ACC112 (cell line): Measurements from ENCODE around the gene GPR137.

Source experiments
- H2AFZ ChIP-seq: fragments of 200-600 bp; sonication (generic); one replicate; pipeline ENCODE4 v1.6.0; 2017; ENCODE audit warnings: antibody characterized with exemption, low read length; ENCODE audit not compliant: unreplicated experiment
- H3K27ac ChIP-seq: fragments of 200-600 bp; sonication (generic); 2 replicates; pipeline ENCODE4 v1.5.1; 2014; ENCODE audit warnings: low read depth, mild to moderate bottlenecking, antibody characterized with exemption, low read length, moderate library complexity
- H3K27me3 ChIP-seq: fragments of 200-600 bp; sonication (generic); 2 replicates; pipeline ENCODE4 v1.6.1; 2014; ENCODE audit warnings: mild to moderate bottlenecking, antibody characterized with exemption, low read length, moderate library complexity, mixed read lengths; ENCODE audit not compliant: insufficient read depth
- H3K36me3 ChIP-seq: fragments of 200-600 bp; sonication (generic); 2 replicates; pipeline ENCODE4 v1.6.1; 2016; ENCODE audit warnings: mild to moderate bottlenecking, antibody characterized with exemption, low read length, moderate library complexity, mixed read lengths; ENCODE audit not compliant: insufficient read depth
- H3K4me1 ChIP-seq: fragments of 200-600 bp; sonication (generic); one replicate; pipeline ENCODE4 v1.6.1; 2016; ENCODE audit warnings: low read length, mixed read lengths; ENCODE audit not compliant: insufficient read depth, unreplicated experiment, control insufficient read depth
- H3K4me3 ChIP-seq: fragments of 200-600 bp; sonication (generic); 2 replicates; pipeline ENCODE4 v1.5.1; 2014; ENCODE audit warnings: mild to moderate bottlenecking, low read depth, low read length
- H3K79me2 ChIP-seq: fragments of 200-600 bp; sonication (generic); one replicate; pipeline ENCODE4 v1.6.0; 2016; ENCODE audit warnings: low read length; ENCODE audit not compliant: control insufficient read depth, unreplicated experiment, insufficient read depth

Gene GPR137

DNA sequence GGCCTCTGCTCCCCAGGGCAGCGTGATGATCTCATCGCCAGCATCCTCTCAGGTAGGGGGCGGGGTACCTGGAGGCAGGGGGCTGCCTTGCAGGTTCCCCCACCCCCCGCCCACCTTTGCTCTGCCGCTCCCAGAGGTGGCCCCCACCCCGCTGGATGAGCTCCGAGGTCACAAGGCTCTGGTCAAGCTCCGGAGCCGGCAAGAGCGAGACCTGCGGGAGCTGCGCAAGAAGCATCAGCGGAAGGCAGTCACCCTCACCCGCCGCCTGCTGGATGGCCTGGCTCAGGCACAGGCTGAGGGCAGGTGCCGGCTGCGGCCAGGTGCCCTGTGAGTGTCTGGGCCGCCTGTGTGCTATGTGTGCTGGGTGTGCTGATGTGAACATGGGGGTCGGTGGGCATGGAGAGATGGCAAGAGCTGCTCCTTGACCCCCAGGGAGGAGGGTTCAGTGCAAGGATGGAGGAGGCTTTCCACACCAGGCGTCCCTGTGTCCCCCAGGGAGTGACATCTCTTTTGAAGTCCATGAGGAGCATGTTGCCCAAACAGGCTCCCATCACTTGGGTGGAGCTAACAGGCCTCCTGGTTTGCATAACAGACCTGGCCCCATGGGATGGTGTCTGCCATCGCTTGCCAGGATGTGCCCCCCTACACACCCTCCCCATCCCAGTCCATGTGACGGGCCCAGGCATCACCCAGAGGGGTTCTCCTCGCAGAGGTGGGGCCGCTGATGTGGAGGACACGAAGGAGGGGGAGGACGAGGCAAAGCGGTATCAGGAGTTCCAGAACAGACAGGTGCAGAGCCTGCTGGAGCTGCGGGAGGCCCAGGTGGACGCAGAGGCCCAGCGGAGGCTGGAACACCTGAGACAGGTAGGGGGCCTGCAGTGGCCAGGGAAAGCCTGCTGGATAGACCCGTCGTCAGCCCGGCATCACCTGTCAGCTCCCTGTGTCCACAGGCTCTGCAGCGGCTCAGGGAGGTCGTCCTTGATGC is 20.2 kb upstream of the GPR137 start:
- no peak overlapping the region for H2AFZ ChIP-seq
- no peaks in the 10 kb centered on the region for H3K79me2 ChIP-seq
- H3K4me3 ChIP-seq = no peak overlapping the region
- H3K36me3 ChIP-seq = peaks cover 8% of the 10 kb centered on the region; the same call in 1 of the 2 replicates
- no peak overlapping the region for H3K27ac ChIP-seq
- H3K27me3 ChIP-seq = no peaks in the 10 kb centered on the region
- peaks cover 29% of the 10 kb centered on the region for H3K4me1 ChIP-seq

DNA sequence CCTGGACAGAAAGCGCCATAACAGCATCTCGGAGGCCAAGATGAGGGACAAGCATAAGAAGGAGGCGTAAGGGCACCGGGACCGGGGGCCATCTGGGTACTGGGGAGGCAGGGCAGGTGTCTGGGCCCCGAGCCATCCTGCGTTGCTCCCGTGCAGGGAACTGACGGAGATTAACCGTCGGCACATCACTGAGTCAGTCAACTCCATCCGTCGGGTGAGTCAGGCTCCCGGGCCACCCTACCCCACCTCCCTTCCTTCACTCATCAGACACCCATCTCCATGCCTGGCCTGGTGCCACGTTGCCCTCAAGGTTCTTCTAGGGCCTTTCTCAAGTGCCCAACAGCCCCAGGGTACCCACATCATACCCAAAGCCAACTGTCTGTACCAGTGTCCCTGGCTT is 19.3 kb upstream of the GPR137 start:
- Histone ChIP-seq H3K36me3 (peaks cover 8% of the 10 kb centered on the region; the same call in 1 of the 2 replicates), H3K4me3 (no peak overlapping the region), H3K27me3 (no peaks in the 10 kb centered on the region), H2AFZ (no peak overlapping the region), H3K4me1 (peaks cover 29% of the 10 kb centered on the region), H3K79me2 (no peaks in the 10 kb centered on the region), H3K27ac (no peak overlapping the region)

DNA sequence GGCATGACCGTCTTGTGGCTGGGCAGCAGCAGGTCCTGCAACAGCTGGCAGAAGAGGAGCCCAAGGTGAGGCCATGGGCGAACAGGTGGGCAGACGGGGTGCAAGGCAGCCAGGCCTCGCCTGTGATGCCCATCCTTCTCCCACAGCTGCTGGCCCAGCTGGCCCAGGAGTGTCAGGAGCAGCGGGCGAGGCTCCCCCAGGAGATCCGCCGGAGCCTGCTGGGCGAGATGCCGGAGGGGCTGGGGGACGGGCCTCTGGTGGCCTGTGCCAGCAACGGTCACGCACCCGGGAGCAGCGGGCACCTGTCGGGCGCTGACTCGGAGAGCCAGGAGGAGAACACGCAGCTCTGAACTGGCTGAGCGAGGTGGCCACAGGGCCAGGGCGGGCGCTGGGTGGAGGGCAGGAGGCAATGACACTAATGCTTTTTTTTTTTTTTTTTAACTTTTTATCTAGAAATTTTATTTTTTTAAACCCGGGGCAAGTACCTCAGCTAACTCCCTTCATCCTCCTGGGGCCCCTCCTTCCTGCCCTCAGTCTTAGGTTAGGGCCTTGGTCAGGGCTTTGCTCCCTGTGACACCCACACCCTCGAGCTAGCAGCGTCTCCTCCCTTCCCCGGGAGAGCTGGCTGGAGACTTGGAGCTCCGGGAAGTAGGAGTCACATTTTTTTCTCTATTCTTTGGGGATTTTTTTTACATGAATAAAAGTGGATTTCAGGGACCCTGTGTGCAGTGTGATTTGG is 18.3 kb upstream of the GPR137 start:
- Histone ChIP-seq H3K4me3 (no peak overlapping the region), H3K4me1 (peaks cover 33% of the 10 kb centered on the region), H3K79me2 (peaks cover 4% of the 10 kb centered on the region), H2AFZ (no peak overlapping the region), H3K27ac (no peak overlapping the region), H3K27me3 (no peaks in the 10 kb centered on the region), H3K36me3 (no peaks in the 10 kb centered on the region; the same call in 1 of the 2 replicates)

DNA sequence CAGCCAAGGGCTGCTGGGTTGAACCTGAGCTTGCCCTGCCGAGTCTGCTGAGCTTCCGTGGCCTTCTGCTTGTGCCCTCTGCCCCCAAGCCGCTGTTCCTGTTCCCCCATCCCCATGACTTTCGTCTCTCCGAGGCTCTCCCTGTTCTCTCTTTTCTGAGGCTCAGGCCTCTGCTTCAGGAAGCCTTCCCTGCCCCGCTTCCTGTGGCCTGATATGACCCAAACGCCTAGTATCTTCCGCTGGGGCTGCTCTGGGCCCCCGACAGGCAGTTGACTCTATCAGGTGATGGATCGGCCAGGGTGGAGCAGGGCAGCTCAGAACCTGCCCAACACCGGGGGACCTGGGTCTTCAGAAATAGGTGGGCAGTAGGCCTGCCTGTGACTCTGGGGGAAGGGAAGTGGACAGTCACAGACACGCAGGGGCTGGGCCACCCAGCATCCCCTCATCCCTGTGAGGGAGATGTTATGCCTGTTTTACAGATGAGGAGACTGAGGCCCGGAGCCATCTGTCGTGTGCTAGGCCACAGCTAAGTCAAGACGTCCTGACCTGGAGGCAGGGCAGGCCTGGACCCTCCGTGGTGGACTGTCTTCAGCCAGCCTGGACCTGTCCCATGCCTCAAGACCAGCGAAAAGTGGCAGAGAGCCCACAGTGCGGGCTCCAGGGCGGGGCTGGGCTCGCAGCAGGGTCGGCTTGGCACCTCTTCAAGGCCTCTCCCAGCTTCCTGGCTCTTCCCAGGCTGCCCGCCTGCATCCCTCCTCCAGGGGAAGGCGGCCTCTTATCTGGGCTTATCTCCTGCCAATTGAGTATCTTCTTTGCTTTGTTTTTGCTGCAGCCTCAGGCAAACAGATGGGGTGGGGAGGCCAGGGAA is 17.4 kb upstream of the GPR137 start:
- Histone ChIP-seq H3K27me3 (no peaks in the 10 kb centered on the region), H3K36me3 (no peaks in the 10 kb centered on the region), H2AFZ (no peak overlapping the region), H3K79me2 (peaks cover 6% of the 10 kb centered on the region), H3K4me1 (peaks cover 26% of the 10 kb centered on the region), H3K27ac (peak overlapping the region; percentile 91), H3K4me3 (peak overlapping the region; percentile 86)

DNA sequence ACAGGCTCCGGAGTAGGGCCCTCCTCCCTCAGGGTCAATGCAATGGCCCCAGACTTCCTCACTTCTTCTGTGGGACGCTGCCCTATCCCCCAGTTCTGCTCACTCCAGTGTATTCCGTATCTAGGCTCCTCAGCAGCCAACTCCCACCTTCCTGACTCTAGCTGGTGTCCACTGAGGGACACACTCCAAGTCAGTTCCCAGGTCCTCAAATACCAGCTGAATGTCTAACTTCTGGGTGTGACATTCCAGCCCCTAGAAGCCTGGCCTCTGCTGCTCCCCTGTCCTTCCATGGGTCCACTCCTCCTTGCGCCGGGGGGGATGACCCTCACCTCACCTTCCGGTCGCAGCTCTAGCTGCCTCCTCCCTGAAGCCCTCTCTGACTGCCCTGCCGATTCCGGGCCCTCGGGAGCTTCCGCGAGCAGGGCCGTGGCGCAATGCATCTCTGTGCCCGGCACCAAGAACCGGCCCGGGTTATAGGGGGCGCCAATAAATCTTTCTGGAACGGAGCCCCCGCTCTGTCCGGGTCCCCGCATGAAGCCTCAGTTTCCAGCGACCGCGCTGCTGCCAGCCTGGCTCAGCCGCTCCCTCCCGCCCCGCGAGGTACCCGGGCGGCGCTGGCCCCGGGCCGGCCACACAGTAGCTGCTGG is 16.6 kb upstream of the GPR137 start:
- Histone ChIP-seq H3K36me3 (no peaks in the 10 kb centered on the region), H2AFZ (peak overlapping the region; percentile 51), H3K27ac (peak overlapping the region; percentile 91), H3K4me3 (peak overlapping the region; percentile 86), H3K27me3 (no peaks in the 10 kb centered on the region), H3K79me2 (peaks cover 6% of the 10 kb centered on the region), H3K4me1 (peaks cover 23% of the 10 kb centered on the region)

DNA sequence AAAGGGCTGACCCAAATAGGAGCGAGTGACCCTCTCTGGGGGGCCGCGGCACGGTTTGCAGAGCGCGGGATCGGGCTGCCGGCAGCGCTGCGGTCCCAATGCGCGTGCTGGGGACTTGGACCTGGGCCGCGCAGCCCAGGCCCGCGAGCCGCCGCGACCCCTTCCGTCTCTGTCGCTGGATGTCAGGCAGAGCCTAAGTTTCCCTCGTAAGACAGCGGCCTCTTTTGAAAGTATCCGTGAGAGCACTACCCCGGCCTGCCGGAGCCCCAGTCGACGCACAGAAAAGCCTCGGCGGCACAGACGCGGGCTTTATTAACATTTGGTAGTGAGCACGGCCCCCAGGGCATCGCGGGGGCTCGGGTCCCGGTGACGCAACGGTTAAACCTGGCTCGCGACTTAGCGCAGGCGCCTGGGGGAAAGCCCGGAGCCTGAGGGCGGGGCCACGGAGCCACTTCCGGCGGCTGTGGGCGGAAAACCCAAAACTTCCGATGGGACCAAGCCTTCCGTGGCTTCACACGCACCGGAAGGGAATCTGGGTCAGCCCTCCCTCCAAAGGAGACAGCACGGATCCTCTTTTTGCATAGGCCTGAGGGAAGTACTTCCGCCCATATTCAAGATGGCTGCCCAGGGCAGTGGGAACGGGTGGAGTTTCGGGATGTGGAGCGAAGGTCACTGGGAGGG is 16.0 kb upstream of the GPR137 start:
- Histone ChIP-seq H3K36me3 (no peaks in the 10 kb centered on the region), H3K4me3 (peak overlapping the region; percentile 86), H2AFZ (peak overlapping the region; percentile 51), H3K27ac (peak overlapping the region; percentile 91), H3K27me3 (no peaks in the 10 kb centered on the region), H3K4me1 (peaks cover 23% of the 10 kb centered on the region), H3K79me2 (peaks cover 6% of the 10 kb centered on the region)

DNA sequence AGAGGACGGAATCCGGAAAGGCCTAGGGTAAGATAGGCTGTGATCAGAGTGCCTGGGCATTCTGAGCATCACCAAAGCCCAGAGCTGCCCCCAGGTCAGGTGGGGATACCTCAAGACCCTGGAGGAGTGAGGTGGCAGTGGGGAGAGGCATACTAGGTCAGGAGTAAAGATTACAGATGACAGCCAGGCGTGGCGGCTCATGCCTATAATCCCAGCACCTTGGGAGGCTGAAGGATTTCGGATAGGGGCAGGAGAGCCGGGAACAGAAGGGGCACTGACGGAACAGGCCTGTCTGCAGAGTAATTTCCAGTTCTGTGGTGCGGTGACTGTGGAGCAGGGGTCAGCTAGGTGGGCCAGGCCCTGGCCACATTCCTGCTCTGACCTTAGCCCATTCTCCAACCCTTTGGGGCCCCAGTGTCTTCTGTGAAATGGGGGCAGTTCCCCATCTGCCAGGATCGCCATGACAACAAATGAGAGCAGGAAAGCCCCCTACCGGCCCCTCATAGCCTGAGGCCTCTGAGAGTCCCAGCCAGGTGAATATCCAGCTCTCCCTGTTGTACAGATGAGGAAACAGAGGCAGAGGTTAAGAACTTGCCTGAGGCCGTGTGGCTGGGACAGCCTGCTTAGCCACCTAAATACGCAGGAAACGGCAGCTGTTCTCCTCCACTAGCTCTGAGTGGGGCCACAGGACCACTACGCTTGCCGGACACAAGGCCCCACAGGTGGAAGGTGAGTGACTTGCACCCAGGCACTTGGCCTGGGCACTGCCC is 10.4 kb upstream of the GPR137 start:
- Histone ChIP-seq H3K79me2 (peaks cover 6% of the 10 kb centered on the region), H3K36me3 (no peaks in the 10 kb centered on the region), H3K4me3 (no peak overlapping the region), H3K27me3 (no peaks in the 10 kb centered on the region), H3K4me1 (peaks cover 11% of the 10 kb centered on the region), H3K27ac (no peak overlapping the region), H2AFZ (no peak overlapping the region)

DNA sequence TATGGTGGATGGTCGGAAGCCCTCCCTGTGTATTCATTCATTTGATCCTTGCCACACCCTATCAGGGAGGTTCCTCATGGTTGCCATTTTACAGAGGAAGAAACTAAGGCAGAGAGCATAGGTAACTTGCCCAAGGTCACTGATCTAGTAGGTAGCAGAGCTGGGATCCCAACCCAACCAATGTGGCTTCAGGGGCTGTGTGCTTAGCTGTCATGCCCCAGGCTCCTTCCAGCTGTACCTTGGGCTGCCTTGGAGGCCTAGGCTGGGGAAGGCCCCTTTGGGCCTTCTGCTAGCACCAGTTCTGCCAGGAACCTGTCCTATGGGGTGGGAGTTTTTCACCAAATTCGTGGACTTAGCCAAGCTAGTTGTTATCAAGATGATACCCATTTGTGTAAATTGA is 9.8 kb upstream of the GPR137 start:
- Histone ChIP-seq H3K27ac (no peak overlapping the region), H3K36me3 (no peaks in the 10 kb centered on the region), H2AFZ (no peak overlapping the region)

More for the DNA sequence above, 9.8 kb upstream of the GPR137 start:
- no peak overlapping the region for H3K4me3 ChIP-seq
- peaks cover 11% of the 10 kb centered on the region for H3K4me1 ChIP-seq
- H3K27me3 ChIP-seq = no peaks in the 10 kb centered on the region
- H3K79me2 ChIP-seq = peaks cover 6% of the 10 kb centered on the region
